Tibial artery (tissue), 4 donors: ENCODE results near the gene FASTK.
A peak's percentile ranks its signal among the peaks of the same experiment; 100 is the strongest.

ENCODE experiments used
- DNase-seq, 2 donors: peaks; one replicate each; pipeline ENCODE4 v3.0.0-alpha.2; 2019
- H3K27ac ChIP-seq, 2 donors: fragments of 200-600 bp; sonication (generic) in 1 of 2; 1 replicate in 1 of 2; 2 replicates in 1 of 2; pipeline ENCODE4 v1.5.1; 2018 to 2019; ENCODE audit warnings: mild to moderate bottlenecking in 1 of 2
- H3K27me3 ChIP-seq, 2 donors: fragments of 200-600 bp; sonication (generic) in 1 of 2; one replicate each; pipeline versions ENCODE4 v1.5.1 to v1.6.0; 2016 to 2019
- H3K36me3 ChIP-seq, 3 donors: fragments of 200-600 bp; sonication (generic) in 2 of 3; one replicate each; pipeline ENCODE4 v1.5.1; 2016 to 2019; ENCODE audit warnings: mild to moderate bottlenecking in 2 of 3
- H3K4me1 ChIP-seq, 4 donors: fragments of 200-600 bp; sonication (generic) in 2 of 4; 1 replicate in 3 of 4; 2 replicates in 1 of 4; pipeline ENCODE4 v1.5.1; 2016 to 2019
- H3K4me3 ChIP-seq, 2 donors: fragments of 200-600 bp; sonication (generic) in 1 of 2; 1 replicate in 1 of 2; 2 replicates in 1 of 2; pipeline ENCODE4 v1.5.1; 2018 to 2019; ENCODE audit warnings: mild to moderate bottlenecking in 2 of 2
- H3K9me3 ChIP-seq, 3 donors: fragments of 200-600 bp; sonication (generic) in 1 of 3; one replicate each; pipeline ENCODE4 v1.5.1; 2016 to 2019
- CTCF ChIP-seq, 2 experiments: fragments of 200-600 bp in 1 of 2; fragments of 450-650 bp in 1 of 2; IDR thresholded peaks; one replicate each; pipeline ENCODE4 v1.5.1; 2017 to 2019; ENCODE audit warnings: antibody characterized with exemption in 2 of 2, mild to moderate bottlenecking in 1 of 2, moderate library complexity in 1 of 2
- intact Hi-C: fragments of 100-400 bp; cut with DNase I; formaldehyde crosslinking; loops from one replicate; pipeline ENCODE4 v1.15.0; 2023; ENCODE audit warnings: low total_unique reads

FASTK gene

GRCh38 chr7:151113344-151114150 lies 32.9 kb upstream of the FASTK start:
- no peak for DNase-seq
- Histone ChIP-seq H3K4me3 (no peak overlapping the region), H3K27ac (no peak overlapping the region), H3K27me3 (no peaks in the 10 kb centered on the region), H3K4me1 (peaks cover 0 to 27% (median 11%) of the 10 kb centered on the region in 4 donors), H3K36me3 (peaks cover 3 to 18% (median 18%) of the 10 kb centered on the region in 3 donors), H3K9me3 (no peaks in the 10 kb centered on the region)
- intact Hi-C loops: loop anchor here (5.0 to 10.0 kb wide), 2 partner anchors 76 to 99 kb away; no protein-coding TSS in a partner anchor
- TF ChIP-seq CTCF (IDR thresholded peaks at IDR 0.05): no peak

GRCh38 chr7:151110941-151111645 lies 30.5 kb upstream of the FASTK start:
- Histone ChIP-seq H3K27me3 (no peaks in the 10 kb centered on the region), H3K4me1 (peaks cover 0 to 25% (median 11%) of the 10 kb centered on the region in 4 donors), H3K4me3 (no peak overlapping the region), H3K9me3 (no peaks in the 10 kb centered on the region), H3K27ac (no peak overlapping the region), H3K36me3 (no peaks in the 10 kb centered on the region)
- peak; percentile 79 to 88 for DNase-seq
- intact Hi-C loops: loop anchor here (2.0 to 10.0 kb wide), 3 partner anchors 24 to 96 kb away; partner anchors contain the start of gene AGAP3
- TF ChIP-seq CTCF (IDR thresholded peaks at IDR 0.05): peak; percentile 89 to 90

- Histone ChIP-seq H3K27ac (no peak overlapping the region), H3K9me3 (no peaks in the 10 kb centered on the region), H3K4me1 (peaks cover 0 to 18% (median 6%) of the 10 kb centered on the region in 4 donors), H3K36me3 (no peaks in the 10 kb centered on the region), H3K27me3 (no peaks in the 10 kb centered on the region), H3K4me3 (no peak overlapping the region)
- no peak for DNase-seq
- no peak for TF ChIP-seq CTCF (IDR thresholded peaks at IDR 0.05)
- intact Hi-C loops: loop anchor here (2.0 to 10.0 kb wide), 3 partner anchors 24 to 96 kb away; partner anchors contain the start of gene AGAP3
These were observed 29.8 kb upstream of the FASTK start for GRCh38 chr7:151110236-151110940.

- no peak for TF ChIP-seq CTCF (IDR thresholded peaks at IDR 0.05)
- H3K27me3 ChIP-seq: no peaks in the 10 kb centered on the region
- H3K9me3 ChIP-seq: no peaks in the 10 kb centered on the region
- H3K36me3 ChIP-seq: no peaks in the 10 kb centered on the region
- no peak overlapping the region for H3K4me3 ChIP-seq
- intact Hi-C loops: loop anchor here (2.0 to 10.0 kb wide), 4 partner anchors 23 to 207 kb away; partner anchors contain the start of gene AGAP3
- no peak overlapping the region for H3K27ac ChIP-seq
- H3K4me1 ChIP-seq: peaks cover 0 to 22% (median 9%) of the 10 kb centered on the region in 4 donors
- no peak for DNase-seq
These were observed 28.8 kb upstream of the FASTK start for GRCh38 chr7:151109094-151110048.
